Activated T-cell treated with anti-CD3 and anti-CD28 coated beads, Interleukin-2, amount 50 U/mL, for 48 hours (primary cell): ENCODE measurements around the gene METAP1D.

Source experiments
- DNase-seq, 2 experiments: peaks; one replicate each; pipeline ENCODE4 v3.0.0-alpha.2; 2020

METAP1D gene

DNA sequence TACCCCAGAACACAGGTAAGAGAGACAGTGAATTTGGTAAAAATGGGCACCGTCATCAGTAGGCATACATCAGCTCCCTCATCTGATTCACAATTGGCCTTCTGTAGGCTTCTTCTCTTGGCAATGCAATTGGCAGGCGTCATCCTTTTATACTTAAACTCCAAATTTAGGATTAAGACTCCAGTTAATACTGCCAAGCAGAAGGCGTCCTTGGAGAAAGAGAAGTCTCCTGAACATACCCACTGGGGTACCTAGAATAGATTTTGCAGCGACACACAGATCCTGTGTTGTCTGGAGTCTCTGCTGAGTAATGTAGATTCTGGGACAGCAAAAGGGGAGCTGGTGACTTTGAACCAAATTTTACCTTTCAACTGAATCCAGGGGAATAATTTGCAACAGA is 592 bp upstream of the METAP1D start:
- peak in 1 of 2 experiments; percentile 20 for DNase-seq

DNA sequence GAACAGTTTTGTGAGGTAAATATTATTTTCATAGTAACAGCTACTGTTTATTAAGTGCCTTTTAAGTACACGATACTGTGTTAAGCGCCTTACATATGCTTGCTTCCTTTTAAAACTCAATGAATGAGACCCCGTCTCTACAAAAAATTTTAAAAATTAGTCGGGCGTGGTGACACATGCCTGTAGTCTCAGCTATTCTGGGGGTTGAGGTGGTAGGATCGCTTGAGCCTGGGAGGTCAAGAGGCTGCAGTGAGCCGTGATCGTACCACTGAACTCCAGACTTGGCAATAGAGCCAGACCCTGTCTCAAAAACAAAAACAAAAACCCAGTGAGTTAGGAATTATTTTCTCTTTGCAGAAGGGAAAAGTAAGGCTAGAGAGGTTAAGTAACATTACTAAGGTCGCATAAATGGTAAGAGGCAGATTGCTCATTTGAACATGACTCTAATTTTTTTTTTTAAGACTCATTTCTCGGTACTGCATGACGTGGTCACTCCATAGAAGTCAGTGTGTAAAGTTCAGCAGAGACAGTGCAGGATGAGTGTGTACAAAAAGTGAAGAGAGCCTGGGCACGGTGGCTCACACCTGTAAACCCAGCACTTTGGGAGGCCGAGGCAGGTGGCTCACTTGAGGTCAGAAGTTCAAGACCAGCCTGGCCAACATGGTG is 1.1 kb downstream of the METAP1D start:
- DNase-seq = peak; percentile 20 to 28

DNA sequence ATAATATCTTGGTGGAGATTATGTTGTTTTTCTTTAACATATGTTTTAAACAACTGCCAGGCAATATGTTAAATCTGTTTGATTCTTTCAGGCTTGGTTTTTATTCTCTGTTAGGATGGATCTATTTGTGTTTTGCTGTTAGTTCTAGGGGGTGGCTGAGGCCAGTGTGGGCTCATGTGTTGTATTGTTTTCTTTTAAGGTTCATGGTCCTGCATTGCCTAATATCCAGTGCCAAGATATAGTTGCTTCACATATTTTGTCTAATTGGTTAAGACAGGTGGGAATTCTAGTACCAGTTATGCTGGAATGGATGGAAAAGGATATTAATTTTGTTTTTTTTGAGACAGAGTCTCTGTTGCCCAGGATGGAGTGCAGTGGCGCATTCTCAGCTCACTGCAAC is 7.6 kb downstream of the METAP1D start:
- no peak for DNase-seq

DNA sequence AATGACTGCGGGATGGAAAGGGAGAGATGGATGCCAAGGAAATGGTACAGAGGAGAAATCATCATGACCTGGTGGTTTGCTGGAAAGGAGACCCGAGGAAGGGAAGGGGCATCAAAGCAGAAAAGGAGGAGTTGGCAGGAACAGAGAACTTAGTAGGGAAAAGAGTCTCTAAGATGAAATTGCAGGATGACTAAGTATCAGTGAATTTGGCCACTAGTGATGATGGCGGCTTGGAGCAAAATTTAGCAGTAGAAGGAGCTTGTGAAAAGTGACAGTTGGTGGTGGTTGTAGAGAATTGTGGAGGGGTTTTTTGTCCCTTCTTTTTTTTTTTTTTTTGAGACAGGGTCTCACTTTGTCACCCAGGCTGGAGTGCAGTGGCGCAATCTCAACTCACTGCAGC is 10.1 kb downstream of the METAP1D start:
- no peak for DNase-seq

DNA sequence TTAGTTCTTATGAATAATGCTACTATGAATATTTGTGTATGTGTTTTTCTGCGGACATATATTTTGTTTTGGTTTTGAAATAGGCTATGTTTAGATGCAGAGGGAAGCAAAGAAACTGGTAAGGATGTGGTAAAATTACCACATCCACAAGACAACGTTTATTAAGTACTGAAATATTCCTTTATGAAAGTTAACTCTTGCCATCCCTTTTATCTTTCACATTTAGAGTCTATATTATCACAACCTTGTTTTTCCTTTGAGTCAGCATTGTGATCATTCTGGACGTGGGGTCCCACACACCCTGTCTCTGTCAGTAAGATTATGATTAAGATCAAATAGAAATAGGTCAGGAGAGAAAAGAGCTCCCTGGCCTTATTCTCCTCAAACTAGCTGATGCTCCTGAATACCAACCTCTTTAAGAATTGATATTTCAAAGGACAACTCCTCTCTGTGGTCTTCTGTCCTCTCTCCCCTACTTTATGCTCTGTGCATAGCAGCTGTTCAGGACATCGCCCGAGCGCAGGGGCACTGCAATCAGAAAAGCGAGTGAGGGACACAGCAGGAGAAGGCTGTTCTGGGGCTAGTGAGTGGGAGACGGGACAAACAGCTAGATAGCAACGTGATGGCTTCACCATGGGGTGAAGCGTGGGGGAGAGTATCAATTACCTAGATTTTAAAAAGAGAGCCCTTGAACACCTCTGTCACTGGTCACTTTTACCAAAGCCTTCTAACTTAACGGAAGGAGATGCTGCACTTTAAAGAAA is 12.2 kb downstream of the METAP1D start:
- no peak for DNase-seq

DNA sequence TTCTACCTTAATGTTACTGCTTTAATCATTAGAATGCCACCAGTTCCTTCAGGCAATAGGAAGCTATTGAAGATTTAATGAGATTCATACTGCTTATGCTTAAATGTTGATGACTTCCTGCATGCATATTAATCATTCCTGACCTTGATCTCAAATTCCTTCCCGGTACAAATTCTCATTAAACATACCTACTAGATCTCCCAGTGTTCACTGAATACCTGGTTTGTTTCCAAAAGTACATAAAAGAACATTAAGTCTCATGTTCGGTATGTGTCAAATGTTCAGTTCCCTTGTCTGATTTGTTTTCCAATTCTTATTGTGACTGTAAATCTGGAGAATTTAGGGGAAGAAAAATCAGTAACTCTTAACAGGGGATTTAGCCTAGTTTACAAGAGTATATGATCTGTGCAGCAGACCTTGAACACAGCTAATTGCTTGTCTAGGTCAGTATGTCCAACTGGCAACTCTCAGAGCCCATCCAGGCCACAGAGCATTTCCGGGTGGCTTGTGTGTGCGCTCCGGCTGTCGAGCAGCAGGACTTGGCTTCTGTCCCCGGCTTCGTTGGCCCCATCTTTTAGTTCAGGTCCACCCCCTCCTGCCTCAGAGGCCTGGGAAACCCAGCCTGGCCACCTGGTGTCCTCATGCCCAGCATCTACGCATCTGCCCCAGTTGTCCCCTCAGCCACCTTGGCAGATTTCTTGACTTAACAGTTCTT is 13.1 kb downstream of the METAP1D start:
- no peak for DNase-seq

DNA sequence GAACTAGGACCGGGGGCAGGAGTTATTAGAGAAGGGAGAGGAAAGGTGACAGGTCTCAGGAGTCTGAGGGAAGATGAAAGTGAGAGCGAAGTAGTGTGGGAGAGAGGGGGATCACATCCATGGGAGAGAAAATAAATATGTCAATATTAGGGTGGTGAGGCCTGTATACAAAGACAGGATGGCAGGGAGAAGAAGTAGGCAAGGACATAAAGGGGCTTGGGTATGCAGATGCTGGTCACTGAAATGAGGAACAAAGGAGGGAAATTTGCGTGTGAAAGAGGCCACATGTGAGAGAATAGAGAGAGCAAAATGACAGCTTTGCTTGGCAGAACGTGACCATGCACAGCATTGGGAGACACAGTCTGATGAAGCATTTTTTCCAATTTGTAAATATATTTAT is 13.6 kb downstream of the METAP1D start:
- DNase-seq = no peak

DNA sequence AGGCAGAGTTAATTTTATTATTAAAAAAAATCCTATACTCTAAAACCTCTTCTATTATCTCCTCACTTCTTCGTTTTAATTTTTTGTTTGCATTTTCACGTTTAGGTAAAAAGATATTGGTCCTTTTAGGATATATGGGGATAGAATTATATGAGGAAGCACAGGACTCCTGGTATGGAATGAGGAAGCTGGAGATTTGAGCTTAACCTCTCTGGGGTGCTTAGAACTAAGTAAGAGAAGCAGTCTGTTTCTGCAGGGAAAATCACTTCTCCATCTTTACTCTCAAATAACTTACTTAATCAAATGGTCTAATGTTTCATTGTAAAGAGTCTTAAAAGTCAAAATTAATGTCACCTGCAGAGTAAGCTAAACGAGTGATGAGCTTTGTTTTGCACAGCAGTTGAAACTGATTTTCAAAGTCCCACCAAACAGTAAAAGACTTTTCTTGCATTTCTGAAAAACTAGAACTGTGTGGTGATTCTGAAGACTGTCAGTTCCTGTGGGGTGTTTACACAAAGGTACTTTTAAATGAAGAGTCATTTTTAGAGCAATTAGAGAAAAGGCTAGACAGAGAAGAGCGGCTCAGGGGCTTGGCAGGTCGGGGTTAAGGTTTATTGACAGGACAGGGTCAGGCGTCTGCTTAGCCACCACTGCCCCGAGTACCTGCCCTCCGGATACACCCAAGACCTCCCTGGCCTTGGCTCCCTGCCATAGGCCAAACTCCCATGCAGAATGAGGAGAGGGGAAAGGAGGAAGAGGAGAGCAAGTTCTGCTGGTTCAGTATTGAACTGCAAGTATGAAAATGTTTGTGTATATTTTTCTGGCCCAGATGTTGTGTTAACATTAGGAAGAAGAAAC is 21.6 kb downstream of the METAP1D start:
- DNase-seq = no peak

DNA sequence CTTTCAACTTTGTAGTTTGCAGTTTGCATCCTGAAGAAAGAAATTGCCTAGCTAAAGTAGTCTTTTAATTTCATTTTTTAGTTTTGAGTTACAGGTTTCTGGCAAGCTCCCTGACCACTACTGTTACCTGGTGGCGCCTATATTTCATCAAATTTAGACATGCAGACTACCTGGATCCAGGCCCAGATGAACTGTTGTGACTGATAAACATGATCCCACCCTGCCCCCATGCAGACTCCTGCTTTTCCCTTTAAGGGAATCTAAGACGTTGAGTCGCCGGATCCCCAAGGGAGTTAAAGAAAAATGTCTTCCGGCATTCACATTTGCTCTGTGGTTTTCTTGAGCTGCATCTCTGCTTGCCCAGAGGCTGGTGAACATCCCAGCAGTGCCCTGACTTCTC is 22.2 kb downstream of the METAP1D start:
- no peak for DNase-seq

DNA sequence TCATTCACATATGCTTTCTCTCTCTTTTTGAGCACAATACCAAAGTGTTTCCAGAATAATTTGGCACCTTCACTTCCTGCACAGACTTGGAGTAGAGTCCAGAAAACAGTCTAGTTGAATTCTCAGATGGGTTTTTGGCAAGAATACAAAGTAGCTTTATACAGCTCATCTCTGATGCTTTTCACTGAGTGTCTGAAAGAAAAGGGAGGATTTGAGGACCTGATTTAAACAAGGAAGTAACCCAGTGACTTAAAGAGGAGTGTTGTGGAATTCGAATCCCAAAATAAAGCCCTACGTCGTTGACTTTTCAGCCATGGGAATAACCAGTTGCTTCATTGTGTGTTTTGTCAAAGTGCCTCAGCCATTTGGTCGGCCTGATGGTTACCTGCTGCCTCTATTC is 31.8 kb downstream of the METAP1D start:
- no peak for DNase-seq

DNA sequence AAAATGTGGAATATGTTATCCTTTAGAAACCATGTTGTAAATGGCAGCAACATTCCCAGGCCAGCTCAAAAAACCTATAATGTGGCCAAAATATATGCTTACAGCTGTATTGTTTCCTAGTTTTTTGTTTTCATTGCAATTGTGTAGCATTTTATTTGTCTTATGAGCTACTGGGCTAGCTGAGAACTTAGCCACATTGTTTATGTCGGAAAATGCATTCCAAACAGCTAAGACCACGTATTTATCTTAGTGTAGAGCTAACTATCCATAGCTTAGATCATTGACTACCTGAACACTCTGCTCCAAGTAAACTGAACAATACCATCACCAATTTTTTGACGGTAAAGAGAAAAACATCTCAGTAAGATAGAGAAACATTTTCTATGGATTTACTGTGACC is 38.4 kb downstream of the METAP1D start:
- no peak for DNase-seq

DNA sequence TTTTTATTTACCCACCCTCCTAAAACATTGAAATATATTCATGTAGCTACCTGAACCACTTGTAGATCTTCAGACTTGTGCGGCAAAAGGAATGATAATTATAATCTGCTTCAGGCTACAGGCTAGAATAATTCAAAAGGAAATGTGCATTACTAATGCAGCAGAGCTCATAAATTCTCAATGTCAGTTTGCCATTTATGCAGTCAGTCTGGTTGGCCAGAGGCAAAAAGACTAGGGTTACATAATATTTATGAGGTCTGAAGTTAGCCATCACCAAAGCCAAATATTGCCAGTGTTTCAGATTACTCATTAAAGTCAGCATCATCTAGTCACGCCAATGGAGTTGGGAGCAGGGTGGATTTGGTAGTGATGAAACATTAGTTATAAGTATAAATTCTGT is 38.9 kb downstream of the METAP1D start:
- no peak for DNase-seq

DNA sequence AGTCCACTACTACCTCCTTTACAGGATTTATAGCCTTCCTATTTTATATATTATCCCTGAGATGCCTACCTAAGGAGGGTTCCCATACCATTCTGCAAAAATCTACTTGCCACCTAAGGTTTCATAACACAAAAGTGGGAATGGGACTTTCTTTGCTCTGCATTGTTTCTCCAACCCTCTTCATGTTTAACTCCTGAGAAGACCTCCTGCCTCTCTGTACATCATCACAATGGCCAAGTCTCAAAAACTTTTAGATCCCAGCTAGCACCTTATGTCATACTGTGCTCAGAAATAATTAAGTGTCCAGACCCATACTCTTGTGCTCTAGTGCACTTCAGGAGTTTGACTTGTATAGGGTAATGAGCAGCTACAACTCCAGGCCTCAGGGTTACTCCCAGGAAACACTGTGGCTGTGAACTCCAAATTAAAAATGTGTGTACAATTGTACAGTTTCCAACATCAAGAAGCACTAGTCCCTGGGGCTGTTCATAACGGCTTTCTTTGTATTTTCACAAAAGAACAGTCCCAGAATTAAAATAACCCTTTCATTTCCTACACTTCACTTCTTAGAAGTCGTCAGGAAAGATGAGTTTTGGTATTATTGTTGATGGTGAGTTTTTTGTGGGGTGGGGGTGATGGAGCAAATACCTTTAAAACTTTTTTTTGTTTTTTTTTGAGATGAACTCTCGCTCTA is 39.4 kb downstream of the METAP1D start:
- DNase-seq = no peak

DNA sequence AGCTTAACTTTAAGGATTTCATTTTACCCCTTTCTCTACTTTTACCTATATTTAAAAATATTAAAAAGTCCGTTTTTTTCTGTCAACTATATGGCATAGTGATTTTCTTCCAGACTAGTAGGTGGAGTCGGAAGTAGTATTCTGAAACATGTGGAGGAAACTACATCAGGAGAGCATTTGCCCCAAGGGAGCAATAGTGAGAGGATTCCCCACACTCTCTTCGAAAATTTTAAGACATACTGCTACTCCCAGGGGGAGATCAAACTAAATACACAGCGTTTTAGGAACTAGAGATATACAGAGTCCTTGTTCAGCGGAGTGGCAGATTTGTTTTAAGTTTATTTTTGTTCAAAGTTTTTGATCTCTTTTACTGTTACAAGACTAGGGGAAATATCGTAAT is 40.6 kb downstream of the METAP1D start:
- DNase-seq = no peak

DNA sequence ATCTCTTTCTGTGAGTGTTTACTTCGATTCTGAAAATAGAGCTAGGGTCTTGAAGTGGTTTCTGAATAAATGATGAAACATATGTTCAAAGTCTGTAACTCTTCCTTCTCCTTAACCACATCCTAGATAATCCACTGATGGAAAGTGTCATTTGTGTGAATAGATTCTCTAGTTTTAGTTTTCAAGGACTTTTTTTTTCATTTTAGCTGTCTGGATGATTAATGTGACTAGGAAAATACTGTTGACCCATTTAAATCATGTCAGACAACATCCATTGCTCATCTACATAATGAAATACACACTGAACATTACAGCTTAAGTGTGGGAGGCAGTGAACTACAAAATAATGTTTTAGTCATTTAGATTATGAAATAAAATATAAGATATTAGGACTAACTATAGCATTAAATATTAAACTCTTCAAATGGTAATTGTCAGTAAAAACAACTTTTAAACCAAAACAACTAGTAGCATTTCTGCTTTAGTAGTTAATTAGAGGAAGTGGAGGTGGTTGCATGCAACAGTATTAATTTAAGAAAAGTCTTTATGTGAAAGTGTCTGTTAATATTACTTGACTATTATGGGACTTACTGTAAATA is 46.4 kb downstream of the METAP1D start:
- DNase-seq = no peak

DNA sequence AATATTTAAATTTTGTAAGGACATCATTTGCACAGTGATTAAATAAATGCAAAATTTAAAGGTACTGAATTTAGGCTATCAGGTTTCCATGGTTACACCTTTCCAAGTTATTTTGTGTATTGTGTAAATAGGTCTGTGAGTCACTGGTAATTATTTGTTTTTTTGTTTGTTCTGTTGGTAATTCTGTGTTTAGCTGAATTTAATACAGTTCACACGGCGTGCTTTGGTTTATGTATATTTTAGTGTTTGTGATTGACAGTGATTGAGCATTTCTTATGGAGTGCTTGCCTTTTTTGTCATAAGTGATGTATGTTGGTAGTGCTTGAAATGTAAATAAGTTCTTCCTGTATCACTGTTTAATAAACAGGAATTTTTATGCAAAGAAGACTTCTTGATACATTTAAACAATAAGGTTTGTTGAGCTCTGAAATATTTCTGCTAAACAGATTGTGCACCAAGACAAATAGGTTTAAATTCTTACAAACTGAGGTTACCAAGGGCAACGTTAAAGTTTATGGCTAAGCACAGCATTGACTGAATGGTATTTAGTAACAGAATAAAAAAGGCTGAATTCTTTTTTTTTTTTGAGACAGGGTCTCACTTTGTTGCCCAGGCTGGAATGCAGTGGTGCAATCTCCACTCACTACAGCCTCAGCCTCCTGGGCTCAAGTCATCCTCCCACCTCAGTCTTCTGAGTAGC is 47.3 kb downstream of the METAP1D start:
- no peak for DNase-seq

DNA sequence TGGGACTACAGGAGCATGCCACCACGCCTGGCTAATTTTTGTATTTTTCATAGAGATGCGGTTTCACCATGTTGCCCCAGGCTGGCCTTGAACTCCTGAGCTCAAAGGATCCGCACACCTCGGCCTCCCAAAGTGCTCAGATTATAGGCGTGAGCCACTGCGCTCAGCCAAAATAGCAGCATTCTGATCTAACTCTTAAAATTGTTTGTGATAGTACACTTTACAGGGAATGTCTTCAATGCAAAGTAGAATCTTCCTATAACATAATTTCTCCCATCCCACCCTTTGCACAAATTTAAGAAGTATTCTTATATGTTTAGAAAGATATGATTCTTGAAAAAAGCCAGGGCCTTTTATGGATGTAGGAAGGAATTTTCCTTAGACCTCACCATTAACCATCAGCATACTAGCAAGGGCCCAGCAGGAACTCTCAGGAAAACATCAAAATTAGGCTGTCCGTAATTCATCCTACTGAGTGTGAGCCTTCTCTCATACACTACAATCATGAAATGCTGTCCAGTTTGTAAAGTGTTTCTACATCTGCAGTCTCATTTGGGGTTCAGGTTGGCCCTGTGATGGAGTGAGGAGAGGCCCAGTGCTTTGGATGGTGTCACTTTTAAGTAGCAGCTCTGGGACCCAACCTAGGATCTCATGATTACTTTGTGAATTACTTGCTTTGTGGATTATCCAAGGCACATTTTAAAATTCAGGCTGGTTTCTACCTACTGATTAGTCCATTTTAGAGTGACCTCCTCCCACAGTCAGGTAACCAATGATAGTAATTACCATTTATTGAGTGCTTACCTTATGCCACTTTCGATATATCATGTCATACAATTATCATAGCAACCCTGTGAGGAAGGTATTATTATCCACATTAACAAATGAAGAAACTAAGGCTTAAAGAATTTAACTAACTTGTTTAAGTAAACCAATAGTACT is 48.1 kb downstream of the METAP1D start:
- DNase-seq = no peak

DNA sequence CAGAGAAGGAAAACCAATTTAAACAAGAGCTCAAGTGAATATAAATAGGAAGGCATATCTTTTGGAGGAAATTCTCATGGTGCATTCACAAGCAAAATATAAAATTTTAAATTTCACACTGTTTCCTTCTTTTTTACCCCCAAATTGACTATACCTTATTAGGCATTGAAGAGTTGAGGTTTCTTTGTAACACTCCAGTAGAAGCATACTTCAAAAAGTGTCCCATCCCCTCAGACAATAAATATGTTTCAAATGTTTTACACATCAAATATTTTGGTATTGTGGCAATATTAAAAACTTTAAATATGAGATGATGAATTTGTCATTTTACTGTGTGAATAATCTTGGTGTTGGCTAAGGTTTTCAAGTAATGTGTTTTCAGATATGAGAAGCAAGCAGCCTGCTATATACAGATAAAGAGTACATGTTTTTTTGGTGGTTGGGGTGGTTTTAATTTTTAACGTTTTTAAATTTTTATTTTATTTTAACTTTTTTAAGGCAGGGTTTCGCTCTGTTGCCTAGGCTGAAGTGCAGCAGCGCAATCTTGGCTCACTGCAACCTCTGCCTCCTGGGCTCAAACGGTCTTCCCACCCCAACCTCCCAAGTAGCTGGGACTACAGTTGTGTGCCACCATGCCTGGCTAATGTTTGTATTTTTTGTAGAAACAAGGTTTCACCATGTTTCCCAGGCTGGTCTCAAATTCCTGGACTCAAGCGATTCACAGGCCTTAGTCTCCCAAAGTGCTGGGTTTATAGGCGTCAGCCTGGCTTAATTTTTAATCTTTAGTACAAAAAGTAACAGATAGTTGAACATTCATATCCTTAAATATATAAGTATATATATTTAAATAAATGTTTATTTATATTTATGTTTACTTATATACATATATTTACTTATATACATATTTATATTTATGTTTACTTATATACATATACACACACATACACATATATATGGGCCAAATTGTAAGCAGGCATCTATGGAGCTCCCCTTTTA is 49.1 kb downstream of the METAP1D start:
- no peak for DNase-seq

DNA sequence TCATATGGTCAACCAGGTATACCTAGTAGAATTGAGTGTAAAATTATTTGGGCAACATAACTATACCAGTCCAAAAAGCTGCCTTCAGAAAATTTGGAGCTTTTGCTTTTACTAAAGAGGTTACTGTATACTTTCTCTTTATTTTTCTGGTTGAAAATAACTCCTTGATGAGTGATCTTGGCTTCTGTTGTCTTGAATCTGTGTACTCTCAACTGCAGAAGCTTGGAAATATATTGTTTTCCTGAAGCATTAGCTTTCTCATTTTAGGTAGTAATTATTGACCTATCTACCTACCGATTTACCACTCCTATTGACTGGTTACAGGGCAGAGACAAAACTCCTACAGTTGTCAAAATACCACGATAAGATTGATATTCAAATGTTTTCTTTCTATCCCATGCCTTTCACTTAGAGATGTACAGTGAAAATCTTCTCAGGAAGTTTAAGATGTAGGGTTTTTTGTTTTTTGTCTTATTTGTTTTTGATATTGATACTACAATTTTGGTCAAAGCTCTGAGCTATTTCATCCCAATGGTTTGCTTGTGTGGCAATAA is 49.9 kb downstream of the METAP1D start:
- no peak for DNase-seq
